ENCODE data around the gene CH25H. TPM values are rescaled to one million over a fixed set of nuclear protein-coding genes. Genes with fewer than 3 reads are reported as not detected.

CH25H gene
- polyA plus RNA-seq, 5 donors: 0.10 to 0.22 (median 0.21) TPM

GRCh38 chr10:89156161-89156835 is 50.8 kb downstream of the CH25H start:
- DNase-seq: no peak

Other genes starting within 250 kb of the CH25H start
- gene FAS, start 216.5 kb downstream of the CH25H start, polyA plus RNA-seq (ENCODE audit: insufficient read depth in 1 of 5, insufficient read length in 5 of 5, low replicate concordance in 1 of 5): 10 to 100 TPM; 15.9 to 29.5 (median 24.6) TPM
- 10 to 100 TPM; 49.9 to 74.3 (median 62.6) TPM for gene LIPA, start 44.5 kb upstream of the CH25H start, polyA plus RNA-seq (ENCODE audit: insufficient read depth in 1 of 5, insufficient read length in 5 of 5, low replicate concordance in 1 of 5)
- 10 to 100 TPM in 4 of 5 donors, 1 to 10 TPM in 1; 8.3 to 15.4 (median 14.0) TPM for gene IFIT2, start 94.7 kb upstream of the CH25H start, polyA plus RNA-seq (ENCODE audit: insufficient read depth in 1 of 5, insufficient read length in 5 of 5, low replicate concordance in 1 of 5)
- gene IFIT3, start 120.7 kb upstream of the CH25H start, polyA plus RNA-seq (ENCODE audit: insufficient read depth in 1 of 5, insufficient read length in 5 of 5, low replicate concordance in 1 of 5): 10 to 100 TPM; 11.6 to 18.4 (median 14.1) TPM
- 1 to 10 TPM in 1 of 5 donors, under 1 TPM in 4; 0.13 to 1.1 (median 0.51) TPM for gene IFIT1B, start 170.7 kb upstream of the CH25H start, polyA plus RNA-seq (ENCODE audit: insufficient read depth in 1 of 5, insufficient read length in 5 of 5, low replicate concordance in 1 of 5)
- gene IFIT1, start 185.3 kb upstream of the CH25H start, polyA plus RNA-seq (ENCODE audit: insufficient read depth in 1 of 5, insufficient read length in 5 of 5, low replicate concordance in 1 of 5): 10 to 100 TPM; 12.5 to 23.3 (median 20.9) TPM
- gene IFIT5, start 207.3 kb upstream of the CH25H start, polyA plus RNA-seq (ENCODE audit: insufficient read depth in 1 of 5, insufficient read length in 5 of 5, low replicate concordance in 1 of 5): 10 to 100 TPM; 14.9 to 22.5 (median 16.5) TPM

Data from right lung (tissue), 5 donors.